Stimulated activated naive CD4-positive, alpha-beta T cell (primary cell): ENCODE data around the gene ITPK1.
A peak's percentile ranks its signal among the peaks of the same experiment; 100 is the strongest.

Experiments used
- DNase-seq, 6 experiments: peaks; one replicate each; lab custom pipeline; 2025; lab: John Stamatoyannopoulos, UW

Gene ITPK1

GRCh38 chr14:93028724-93029076, 87.0 kb downstream of the ITPK1 start:
- DNase-seq, result no peak

GRCh38 chr14:93027810-93028723, 87.7 kb downstream of the ITPK1 start:
- DNase-seq, result no peak

GRCh38 chr14:93026339-93026738, 89.4 kb downstream of the ITPK1 start:
- DNase-seq, result no peak

GRCh38 chr14:93025055-93025454, 90.7 kb downstream of the ITPK1 start:
- DNase-seq, result peak in 1 of 6 experiments; percentile 10

- DNase-seq, result no peak
These were observed 91.2 kb downstream of the ITPK1 start for GRCh38 chr14:93024493-93024892.

GRCh38 chr14:93023802-93024434, 91.8 kb downstream of the ITPK1 start:
- DNase-seq, result no peak

GRCh38 chr14:93023039-93023438, 92.7 kb downstream of the ITPK1 start:
- no peak for DNase-seq

- DNase-seq, result no peak
These were observed 95.8 kb downstream of the ITPK1 start for GRCh38 chr14:93019970-93020369.

GRCh38 chr14:93019367-93019843, 96.3 kb downstream of the ITPK1 start:
- DNase-seq, result no peak

GRCh38 chr14:93018366-93018765, 97.4 kb downstream of the ITPK1 start:
- no peak for DNase-seq

- DNase-seq, result no peak
These were observed 97.8 kb downstream of the ITPK1 start for GRCh38 chr14:93017898-93018297.

GRCh38 chr14:93017301-93017797, 98.4 kb downstream of the ITPK1 start:
- DNase-seq, result no peak

GRCh38 chr14:93016275-93016845, 99.4 kb downstream of the ITPK1 start:
- no peak for DNase-seq

- no peak for DNase-seq
These were observed 100.2 kb downstream of the ITPK1 start for GRCh38 chr14:93015505-93015904.

GRCh38 chr14:93015064-93015463, 100.7 kb downstream of the ITPK1 start:
- no peak for DNase-seq

- DNase-seq, result no peak
These were observed 101.4 kb downstream of the ITPK1 start for GRCh38 chr14:93014058-93015023.

GRCh38 chr14:93012951-93013719, 102.6 kb downstream of the ITPK1 start:
- no peak for DNase-seq

- no peak for DNase-seq
These were observed 103.2 kb downstream of the ITPK1 start for GRCh38 chr14:93012506-93012905.

- DNase-seq, result no peak
These were observed 103.9 kb downstream of the ITPK1 start for GRCh38 chr14:93011650-93012325.

GRCh38 chr14:93011141-93011529, 104.6 kb downstream of the ITPK1 start:
- DNase-seq, result no peak
